Activated gamma-delta T cell treated with anti-CD3 and anti-CD28 coated beads, Interleukin-2, amount 50 U/mL, for 16 hours (primary cell): ENCODE results near the gene ANO8.
"Not testable (repeated sequence)": the region's sequence is repeated elsewhere in the genome, so short reads cannot be mapped to it uniquely, and the experiment has no call there.

Experiments used
- DNase-seq: peaks from one replicate; pipeline ENCODE4 v3.0.0-alpha.2; 2020; ENCODE audit warnings: low read depth

Gene ANO8

GRCh38 chr19:17309965-17310461 is 24.6 kb downstream of the ANO8 start:
- no peak for DNase-seq

- peak; percentile 99 for DNase-seq
Measured at GRCh38 chr19:17309198-17309964, 25.3 kb downstream of the ANO8 start, which contains the start of gene DDA1. Gene DDA1, plus strand, starts transcription at chr19:17309563. Its CDS starts 92 bp downstream, at chr19:17309655.

- no peak for DNase-seq
Measured at GRCh38 chr19:17307876-17308377, 26.7 kb downstream of the ANO8 start.

GRCh38 chr19:17306285-17306714 is 28.4 kb downstream of the ANO8 start:
- no peak for DNase-seq

- peak; percentile 87 for DNase-seq
Measured at GRCh38 chr19:17305517-17306284, 29.0 kb downstream of the ANO8 start, which contains the start of gene MRPL34. Gene MRPL34, plus strand, starts transcription at chr19:17305872. Its CDS starts 21 bp downstream, at chr19:17305893.

- DNase-seq = no peak
Measured at GRCh38 chr19:17305216-17305516, 29.5 kb downstream of the ANO8 start.

GRCh38 chr19:17304386-17305215 is 30.1 kb downstream of the ANO8 start:
- DNase-seq = no peak

- no peak for DNase-seq
Measured at GRCh38 chr19:17303940-17304267, 30.8 kb downstream of the ANO8 start.

GRCh38 chr19:17303167-17303939 is 31.3 kb downstream of the ANO8 start, which contains the start of gene ABHD8:
Gene ABHD8, minus strand, starts transcription at chr19:17303425. Its CDS starts 1,809 bp downstream, at chr19:17301616.
- DNase-seq = peak; percentile 87

- no peak for DNase-seq
Measured at GRCh38 chr19:17302391-17303166, 32.1 kb downstream of the ANO8 start.

- no peak for DNase-seq
Measured at GRCh38 chr19:17300992-17301619, 33.5 kb downstream of the ANO8 start.

- DNase-seq = no peak
Measured at GRCh38 chr19:17296976-17297375, 37.7 kb downstream of the ANO8 start.

GRCh38 chr19:17296273-17296672 is 38.4 kb downstream of the ANO8 start:
- no peak for DNase-seq

- DNase-seq = not testable (repeated sequence)
Measured at GRCh38 chr19:17295551-17295950, 39.1 kb downstream of the ANO8 start.

GRCh38 chr19:17294051-17294891 is 40.4 kb downstream of the ANO8 start:
- DNase-seq = no peak

GRCh38 chr19:17293605-17294004 is 41.0 kb downstream of the ANO8 start:
- no peak for DNase-seq

- DNase-seq = peak; percentile 66
Measured at GRCh38 chr19:17292301-17293074, 42.2 kb downstream of the ANO8 start.

GRCh38 chr19:17289489-17289888 is 45.2 kb downstream of the ANO8 start:
- no peak for DNase-seq
